Endodermal cell (in vitro differentiated cells): Measurements from ENCODE around the gene TMEM213. TPM values are rescaled to one million over a fixed set of nuclear protein-coding genes. Genes with fewer than 3 reads are reported as not detected.

ENCODE experiments used
- DNase-seq: peaks from one replicate; pipeline ENCODE4 v3.0.0-alpha.2; 2017
- H3K27ac ChIP-seq: 2 replicates; pipeline ENCODE4 v1.5.1; 2013; ENCODE audit warnings: mild to moderate bottlenecking, low read depth, low read length, moderate library complexity
- H3K27me3 ChIP-seq: 2 replicates; pipeline ENCODE4 v1.6.1; 2013; ENCODE audit warnings: mild to moderate bottlenecking, low read length, moderate library complexity; ENCODE audit not compliant: insufficient read depth, control insufficient read depth, poor library complexity, severe bottlenecking
- H3K36me3 ChIP-seq: 2 replicates; pipeline ENCODE4 v1.7.0; 2013; ENCODE audit warnings: mild to moderate bottlenecking, low read length, moderate library complexity; ENCODE audit not compliant: control insufficient read depth, insufficient read depth
- H3K4me1 ChIP-seq: one replicate; pipeline ENCODE4 v1.7.0; 2013; ENCODE audit warnings: low read length; ENCODE audit not compliant: control insufficient read depth, insufficient read depth
- H3K4me3 ChIP-seq: 2 replicates; pipeline ENCODE4 v1.5.1; 2013; ENCODE audit warnings: mild to moderate bottlenecking, low read length, moderate library complexity
- H3K9ac ChIP-seq: 2 replicates; pipeline ENCODE4 v1.6.1; 2013; ENCODE audit warnings: mild to moderate bottlenecking, low read length, moderate library complexity; ENCODE audit not compliant: poor library complexity, severe bottlenecking; ENCODE audit errors: extremely low read depth
- H3K9me3 ChIP-seq: 2 replicates; pipeline ENCODE4 v1.6.1; 2013; ENCODE audit warnings: mild to moderate bottlenecking, low read length, moderate library complexity; ENCODE audit not compliant: control insufficient read depth
- H3K27ac Mint-ChIP-seq: 2 replicates; pipeline ENCODE4 v1.8.0; 2020; ENCODE audit warnings: mixed read lengths
- H3K27me3 Mint-ChIP-seq: 2 replicates; pipeline ENCODE4 v1.8.0; 2021; ENCODE audit warnings: mild to moderate bottlenecking, mixed read lengths; ENCODE audit not compliant: insufficient read depth
- H3K36me3 Mint-ChIP-seq: 2 replicates; pipeline ENCODE4 v1.8.0; 2020; ENCODE audit warnings: low read depth, mixed read lengths
- H3K4me1 Mint-ChIP-seq: 2 replicates; pipeline ENCODE4 v1.8.0; 2020; ENCODE audit warnings: mixed read lengths
- H3K4me3 Mint-ChIP-seq: 2 replicates; pipeline ENCODE4 v1.8.0; 2020; ENCODE audit warnings: mild to moderate bottlenecking, moderate library complexity, mixed read lengths
- H3K9me3 Mint-ChIP-seq: 2 replicates; pipeline ENCODE4 v1.8.0; 2020; ENCODE audit warnings: mild to moderate bottlenecking, mixed read lengths
- CTCF ChIP-seq: fragments of 200-600 bp; sonication (generic); conservative IDR thresholded peaks from 2 replicates; pipeline ENCODE4 v1.5.0; 2021; ENCODE audit warnings: antibody characterized with exemption, mild to moderate bottlenecking
- WGBS, 2 experiments: methylation state at CpG; one replicate each; pipeline versions ENCODE4 v1.1.5 to v1.1.7; 2013; ENCODE audit warnings: missing lambda C conversion rate in 2 of 2, mixed read lengths in 1 of 2; ENCODE audit not compliant: insufficient coverage in 1 of 2, insufficient read length in 1 of 2; 5-methylcytosine and 5-hydroxymethylcytosine counted together
- total RNA-seq, 2 donors: library from RNA; stranded (reverse); fragmentation: NEBNext Ultra II Directional in 1 of 2; extraction: Animal tissue kit (Norgen Biotek cat#: 25700) in 1 of 2; gene quantifications; 2 replicates in 1 of 2; 3 replicates in 1 of 2; pipeline ENCODE4 v1.2.1, GENCODE V29; 2021

The TMEM213 gene
- total RNA-seq, 2 donors from 2014 or later, result not detected

- no peak overlapping the region for H3K4me3 Mint-ChIP-seq
- TF ChIP-seq CTCF, result no peak
- peaks cover 11% of the 10 kb centered on the region for H3K9me3 Mint-ChIP-seq
- 97% methylated on average over 3 of the region's 3 CpGs; no CpG with 5 or more reads in 1 of the 2 experiments for WGBS, 2 experiments
- H3K36me3 ChIP-seq, result peaks cover 51% of the 10 kb centered on the region
- no peaks in the 10 kb centered on the region for H3K27me3 Mint-ChIP-seq
- H3K4me1 Mint-ChIP-seq, result no peaks in the 10 kb centered on the region
- peaks cover 10% of the 10 kb centered on the region for H3K9me3 ChIP-seq
- no peak overlapping the region for H3K27ac Mint-ChIP-seq
- no peaks in the 10 kb centered on the region for H3K27me3 ChIP-seq
- peaks cover 51% of the 10 kb centered on the region for H3K36me3 Mint-ChIP-seq
- no peak for DNase-seq
- H3K9ac ChIP-seq, result no peak overlapping the region
- no peaks in the 10 kb centered on the region for H3K4me1 ChIP-seq
- no peak overlapping the region for H3K4me3 ChIP-seq
- no peak overlapping the region for H3K27ac ChIP-seq
Measured at GRCh38 chr7:138848056-138848980, 50.5 kb downstream of the TMEM213 start.

- H3K27me3 Mint-ChIP-seq, result no peaks in the 10 kb centered on the region
- peak; percentile 3 for DNase-seq
- WGBS, 2 experiments, result 93 to 97% methylated on average over 4 to 5 of the region's 5 CpGs
- no peak overlapping the region for H3K27ac ChIP-seq
- peaks cover 53% of the 10 kb centered on the region for H3K36me3 ChIP-seq
- no peak overlapping the region for H3K4me3 Mint-ChIP-seq
- H3K27ac Mint-ChIP-seq, result no peak overlapping the region
- H3K9me3 ChIP-seq, result peaks cover 10% of the 10 kb centered on the region
- peaks cover 1% of the 10 kb centered on the region for H3K4me1 Mint-ChIP-seq
- peaks cover 39% of the 10 kb centered on the region for H3K36me3 Mint-ChIP-seq
- H3K9me3 Mint-ChIP-seq, result peaks cover 11% of the 10 kb centered on the region
- H3K4me1 ChIP-seq, result no peaks in the 10 kb centered on the region
- no peak overlapping the region for H3K9ac ChIP-seq
- TF ChIP-seq CTCF, result no peak
- H3K27me3 ChIP-seq, result no peaks in the 10 kb centered on the region
- no peak overlapping the region for H3K4me3 ChIP-seq
Measured at GRCh38 chr7:138849701-138850100, 51.9 kb downstream of the TMEM213 start.

- H3K4me1 ChIP-seq, result no peaks in the 10 kb centered on the region
- Mint-ChIP-seq H3K9me3 (peaks cover 11% of the 10 kb centered on the region), H3K27me3 (no peaks in the 10 kb centered on the region), H3K36me3 (peaks cover 52% of the 10 kb centered on the region), H3K27ac (no peak overlapping the region), H3K4me3 (no peak overlapping the region), H3K4me1 (peaks cover 4% of the 10 kb centered on the region)
- TF ChIP-seq CTCF, result no peak
- 93 to 100% methylated on average over 4 to 5 of the region's 5 CpGs for WGBS, 2 experiments
- peak; percentile 13 for DNase-seq
- H3K9me3 ChIP-seq, result peaks cover 18% of the 10 kb centered on the region
- H3K36me3 ChIP-seq, result peaks cover 64% of the 10 kb centered on the region
- no peaks in the 10 kb centered on the region for H3K27me3 ChIP-seq
- no peak overlapping the region for H3K4me3 ChIP-seq
- no peak overlapping the region for H3K27ac ChIP-seq
- no peak overlapping the region for H3K9ac ChIP-seq
Measured at GRCh38 chr7:138852469-138852868, 54.7 kb downstream of the TMEM213 start.
